ENCODE results near the gene ARMC6. TPM values are rescaled to one million over a fixed set of nuclear protein-coding genes. Genes with fewer than 3 reads are reported as not detected.

The ARMC6 gene
- total RNA-seq, 4 donors from 2014 or later: 16.2 to 25.8 (median 20.4) TPM

DNA sequence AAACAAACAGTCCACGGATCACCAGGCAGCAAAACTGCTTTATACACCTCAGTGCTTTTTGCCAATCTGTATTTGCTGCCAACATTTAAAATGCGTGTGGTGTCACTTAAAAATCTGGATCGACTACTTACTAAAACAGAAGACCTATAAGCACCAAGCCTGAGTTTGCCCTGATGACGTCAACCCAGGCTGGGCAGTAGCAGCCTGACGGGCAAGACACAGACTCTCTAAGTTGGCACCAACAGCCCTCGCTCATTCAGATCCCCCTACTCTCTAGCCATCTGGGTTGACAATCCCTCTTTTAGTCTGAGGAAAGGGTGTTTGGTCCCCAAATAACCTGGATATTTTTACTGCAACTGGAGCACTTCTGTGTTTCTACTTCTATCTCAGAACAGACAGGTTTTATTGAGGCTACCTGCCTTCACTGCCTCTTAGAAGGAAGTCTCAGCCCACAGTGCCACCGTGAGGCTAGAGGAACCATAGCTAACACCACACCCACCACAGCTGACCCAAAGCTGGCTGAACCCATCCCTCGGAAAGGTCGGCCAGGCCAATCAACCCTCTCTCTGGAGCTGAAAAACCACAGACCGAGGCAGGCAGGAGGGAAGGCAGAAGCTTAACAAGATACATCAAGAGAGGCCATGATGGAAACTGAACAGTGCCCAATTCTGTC, 7.0 kb upstream of the ARMC6 start:
- Histone ChIP-seq H3K4me3 (no peak overlapping the region), H3K27me3 (no peaks in the 10 kb centered on the region), H3K27ac (replicated peaks in 1 of 4) (no peak overlapping the region), H3K36me3 (peaks cover 31 to 93% (median 93%) of the 10 kb centered on the region in 4 donors), H3K4me1 (peaks cover 6 to 36% (median 20%) of the 10 kb centered on the region in 4 donors), H3K9me3 (no peaks in the 10 kb centered on the region)
- intact Hi-C loops (cut with DNase I): no loop called here
- no peak for TF ChIP-seq EP300 (IDR thresholded peaks at IDR 0.05)
- no peak for TF ChIP-seq POLR2AphosphoS5 (IDR thresholded peaks at IDR 0.05)
- TF ChIP-seq, protein P1, sequence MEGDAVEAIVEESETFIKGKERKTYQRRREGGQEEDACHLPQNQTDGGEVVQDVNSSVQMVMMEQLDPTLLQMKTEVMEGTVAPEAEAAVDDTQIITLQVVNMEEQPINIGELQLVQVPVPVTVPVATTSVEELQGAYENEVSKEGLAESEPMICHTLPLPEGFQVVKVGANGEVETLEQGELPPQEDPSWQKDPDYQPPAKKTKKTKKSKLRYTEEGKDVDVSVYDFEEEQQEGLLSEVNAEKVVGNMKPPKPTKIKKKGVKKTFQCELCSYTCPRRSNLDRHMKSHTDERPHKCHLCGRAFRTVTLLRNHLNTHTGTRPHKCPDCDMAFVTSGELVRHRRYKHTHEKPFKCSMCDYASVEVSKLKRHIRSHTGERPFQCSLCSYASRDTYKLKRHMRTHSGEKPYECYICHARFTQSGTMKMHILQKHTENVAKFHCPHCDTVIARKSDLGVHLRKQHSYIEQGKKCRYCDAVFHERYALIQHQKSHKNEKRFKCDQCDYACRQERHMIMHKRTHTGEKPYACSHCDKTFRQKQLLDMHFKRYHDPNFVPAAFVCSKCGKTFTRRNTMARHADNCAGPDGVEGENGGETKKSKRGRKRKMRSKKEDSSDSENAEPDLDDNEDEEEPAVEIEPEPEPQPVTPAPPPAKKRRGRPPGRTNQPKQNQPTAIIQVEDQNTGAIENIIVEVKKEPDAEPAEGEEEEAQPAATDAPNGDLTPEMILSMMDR (IDR thresholded peaks at IDR 0.05): peak in 1 of 3 experiments; percentile 4
- DNase-seq (ENCODE audit: extremely low spot score): no peak
- WGBS: 71% methylated on average over 10 of the region's 10 CpGs

DNA sequence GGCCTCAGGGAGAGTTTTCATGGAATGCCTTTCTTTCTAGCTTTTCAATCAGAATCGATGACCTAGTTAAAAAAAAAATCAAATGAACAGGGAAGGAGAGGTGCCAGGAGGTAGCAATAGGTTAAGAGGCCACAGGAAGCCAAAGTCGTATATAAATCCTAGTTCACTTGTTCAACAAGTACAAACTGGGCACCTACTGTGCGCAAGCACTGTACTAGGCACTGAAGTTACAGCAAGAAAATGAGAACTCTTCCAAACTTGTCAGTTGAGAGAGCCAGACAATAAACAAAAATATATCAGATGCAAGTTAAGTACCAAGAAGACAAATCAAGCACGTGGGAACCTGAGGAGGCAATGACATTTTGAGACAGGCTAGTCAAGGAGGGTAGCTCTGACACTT, 6.2 kb upstream of the ARMC6 start:
- H3K36me3 ChIP-seq: peaks cover 31 to 89% (median 87%) of the 10 kb centered on the region in 4 donors
- DNase-seq (ENCODE audit: extremely low spot score): no peak
- no peaks in the 10 kb centered on the region for H3K27me3 ChIP-seq
- 86% methylated on average over 4 of the region's 4 CpGs for WGBS
- H3K9me3 ChIP-seq: no peaks in the 10 kb centered on the region
- H3K4me3 ChIP-seq: no peak overlapping the region
- intact Hi-C loops (cut with DNase I): no loop called here
- no peak for TF ChIP-seq EP300 (IDR thresholded peaks at IDR 0.05)
- TF ChIP-seq POLR2A (IDR thresholded peaks at IDR 0.05; ENCODE audit: low read depth): no peak
- TF ChIP-seq, protein P1 (IDR thresholded peaks at IDR 0.05): no peak
- no peak for TF ChIP-seq POLR2AphosphoS5 (IDR thresholded peaks at IDR 0.05)
- H3K27ac ChIP-seq (replicated peaks in 1 of 4): no peak overlapping the region
- peaks cover 11 to 41% (median 26%) of the 10 kb centered on the region in 4 donors for H3K4me1 ChIP-seq

DNA sequence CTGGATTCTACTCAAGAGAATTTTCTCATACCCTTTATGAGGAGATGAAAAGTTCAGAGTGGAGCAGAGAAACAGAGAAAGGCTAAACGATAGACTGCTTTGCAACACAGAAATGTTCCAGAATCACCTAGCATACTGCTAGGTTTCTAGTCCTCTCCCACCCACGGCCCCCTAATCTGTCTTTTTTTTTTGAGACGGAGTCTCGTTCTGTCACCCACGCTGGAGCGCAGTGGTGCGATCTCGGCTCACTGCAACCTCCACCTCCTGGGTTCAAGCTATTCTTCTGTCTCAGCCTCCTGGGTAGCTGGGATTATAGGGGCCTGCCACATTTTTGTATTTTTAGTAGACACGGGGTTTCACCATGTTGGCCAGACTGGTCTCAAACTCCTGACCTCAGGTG, 4.9 kb upstream of the ARMC6 start:
- Histone ChIP-seq H3K27ac (replicated peaks in 1 of 4) (no peak overlapping the region), H3K27me3 (no peaks in the 10 kb centered on the region), H3K9me3 (no peaks in the 10 kb centered on the region), H3K4me3 (no peak overlapping the region), H3K36me3 (peaks cover 31 to 76% (median 75%) of the 10 kb centered on the region in 4 donors), H3K4me1 (peaks cover 17 to 49% (median 32%) of the 10 kb centered on the region in 4 donors)
- intact Hi-C loops (cut with DNase I): no loop called here
- TF ChIP-seq POLR2A (IDR thresholded peaks at IDR 0.05; ENCODE audit: low read depth) (no peak), EP300 (IDR thresholded peaks at IDR 0.05) (no peak), POLR2AphosphoS5 (IDR thresholded peaks at IDR 0.05) (no peak)
- TF ChIP-seq, protein P1 (IDR thresholded peaks at IDR 0.05): no peak
- 89% methylated on average over 9 of the region's 9 CpGs for WGBS
- no peak for DNase-seq (ENCODE audit: extremely low spot score)

- DNase-seq (ENCODE audit: extremely low spot score): no peak
- no peaks in the 10 kb centered on the region for H3K9me3 ChIP-seq
- WGBS: 65% methylated on average over 5 of the region's 5 CpGs
- H3K27ac ChIP-seq (replicated peaks in 1 of 4): peak overlapping the region; percentile 93 to 100 (median 98)
- peak overlapping the region; percentile 95 to 99 (median 96) for H3K4me3 ChIP-seq
- TF ChIP-seq POLR2AphosphoS5 (IDR thresholded peaks at IDR 0.05) (no peak), POLR2A (IDR thresholded peaks at IDR 0.05; ENCODE audit: low read depth) (no peak), EP300 (IDR thresholded peaks at IDR 0.05) (no peak)
- TF ChIP-seq, protein P1 (IDR thresholded peaks at IDR 0.05): no peak
- peaks cover 30 to 57% (median 45%) of the 10 kb centered on the region in 4 donors for H3K4me1 ChIP-seq
- H3K27me3 ChIP-seq: no peaks in the 10 kb centered on the region
- intact Hi-C loops (cut with DNase I): no loop called here
- peaks cover 9 to 42% (median 41%) of the 10 kb centered on the region in 4 donors for H3K36me3 ChIP-seq
Measured at GRCh38 chr19:19031891-19032290, 1.5 kb upstream of the ARMC6 start.
